A673 (cell line): Measurements from ENCODE around the gene RALGAPB. TPM values are rescaled to one million over a fixed set of nuclear protein-coding genes. Genes with fewer than 3 reads are reported as not detected.

Source experiments
- BruUV-seq: library from RNA; stranded (reverse); fragments of 400-500 nt; replicated peaks from 2 replicates; lab custom pipeline; 2021; lab: Mats Ljungman, UMichigan
- CTCF ChIA-PET: fragments of 300-600 bp; sonication (Branson Sonifier 250); formaldehyde crosslinking; loops from one replicate; lab custom pipeline; 2022; ENCODE audit warnings: antibody characterized with exemption; lab: Charles Lee
- POLR2A ChIA-PET: fragments of 300-600 bp; sonication (Branson Sonifier 250); formaldehyde crosslinking; loops from one replicate; lab custom pipeline; 2022; ENCODE audit warnings: antibody characterized with exemption; ENCODE audit not compliant: low non-redundant PET; lab: Charles Lee
- DNase-seq: peaks from one replicate; pipeline ENCODE4 v3.0.0-alpha.2; 2015; ENCODE audit warnings: low spot score
- H3K27ac ChIP-seq: fragments of 200-600 bp; sonication (generic); 2 replicates; pipeline ENCODE4 v1.5.1; 2016; ENCODE audit warnings: mixed run types, low read depth, mild to moderate bottlenecking, mixed read lengths, antibody characterized with exemption, low read length; ENCODE audit not compliant: poor library complexity, severe bottlenecking
- H3K27me3 ChIP-seq: fragments of 200-600 bp; sonication (generic); replicated peaks from 2 replicates; pipeline ENCODE4 v1.6.1; 2017; ENCODE audit warnings: mixed run types, low read depth, mild to moderate bottlenecking, mixed read lengths, antibody characterized with exemption, low read length; ENCODE audit not compliant: insufficient read depth, poor library complexity
- H3K36me3 ChIP-seq: fragments of 200-600 bp; sonication (generic); 2 replicates; pipeline ENCODE4 v1.6.1; 2016; ENCODE audit warnings: mixed run types, mild to moderate bottlenecking, mixed read lengths, antibody characterized with exemption, low read length; ENCODE audit not compliant: insufficient read depth, poor library complexity, severe bottlenecking
- H3K4me1 ChIP-seq: fragments of 200-600 bp; sonication (generic); 2 replicates; pipeline ENCODE4 v1.6.1; 2017; ENCODE audit warnings: mixed run types, mild to moderate bottlenecking, mixed read lengths, antibody characterized with exemption, low read length; ENCODE audit not compliant: insufficient read depth, poor library complexity, severe bottlenecking
- H3K4me3 ChIP-seq: fragments of 200-600 bp; sonication (generic); 2 replicates; pipeline ENCODE4 v1.5.1; 2016; ENCODE audit warnings: low read depth, mixed run types, mild to moderate bottlenecking, mixed read lengths, low read length; ENCODE audit not compliant: poor library complexity, severe bottlenecking
- H3K9me3 ChIP-seq: fragments of 200-600 bp; sonication (generic); 2 replicates; pipeline ENCODE4 v1.6.1; 2016; ENCODE audit warnings: mixed run types, low read depth, mild to moderate bottlenecking, mixed read lengths, antibody characterized with exemption, low read length; ENCODE audit not compliant: poor library complexity, severe bottlenecking
- CTCF ChIP-seq: fragments of 300-800, 200-600 bp; sonication (generic); conservative IDR thresholded peaks from 2 replicates; pipeline ENCODE4 v1.5.1; 2017; ENCODE audit warnings: low read depth, mild to moderate bottlenecking, antibody characterized with exemption, low read length, moderate library complexity, mixed read lengths
- EZH2 ChIP-seq: fragments of 200-600 bp; sonication (generic); IDR thresholded peaks from 2 replicates; pipeline ENCODE4 v1.6.1; 2017; ENCODE audit warnings: borderline replicate concordance, low read depth, mild to moderate bottlenecking, mixed read lengths, antibody characterized with exemption, low read length; ENCODE audit not compliant: poor library complexity, severe bottlenecking
- intact Hi-C: fragments of 100-400 bp; cut with micrococcal nuclease; formaldehyde crosslinking; loops from one replicate; pipeline ENCODE4 v1.10.0; 2022; ENCODE audit not compliant: unreplicated experiment
- microRNA-seq: library from miRNA; unstranded; fragments of <30 nt; microRNA quantifications from one replicate; pipeline ENCODE4 v1.2.0, GENCODE V29; 2021
- total RNA-seq: library from RNA; stranded (reverse); gene quantifications from 2 replicates; pipeline ENCODE4 v1.2.3, GENCODE V29; 2021

RALGAPB gene
- total RNA-seq, 1 experiment from 2014 or later: 34.4 TPM

GRCh38 chr20:38625896-38626295 is 153.3 kb downstream of the RALGAPB start:
- H3K4me1 ChIP-seq: no peaks in the 10 kb centered on the region
- ChIA-PET POLR2A (no interaction called here), CTCF (no interaction called here)
- H3K27ac ChIP-seq: no peak overlapping the region
- BruUV-seq: no TSS peak
- H3K9me3 ChIP-seq: no peaks in the 10 kb centered on the region
- intact Hi-C loops: no loop called here
- no peak for DNase-seq
- H3K27me3 ChIP-seq: peaks cover 7% of the 10 kb centered on the region
- no peak overlapping the region for H3K4me3 ChIP-seq
- TF ChIP-seq CTCF (no peak), EZH2 (no peak)
- no peaks in the 10 kb centered on the region for H3K36me3 ChIP-seq

GRCh38 chr20:38626921-38627659 is 154.4 kb downstream of the RALGAPB start:
- Histone ChIP-seq H3K4me1 (no peaks in the 10 kb centered on the region), H3K4me3 (no peak overlapping the region), H3K27ac (no peak overlapping the region), H3K9me3 (no peaks in the 10 kb centered on the region), H3K27me3 (no peaks in the 10 kb centered on the region), H3K36me3 (no peaks in the 10 kb centered on the region)
- no peak for DNase-seq
- BruUV-seq: no TSS peak
- ChIA-PET CTCF (no interaction called here), POLR2A (no interaction called here)
- TF ChIP-seq CTCF (no peak), EZH2 (no peak)
- intact Hi-C loops: no loop called here

Small RNA genes within 50 kb of the gene (microRNA-seq; reads per million reads assigned to microRNA genes)
- gene MIR548O2: not detected

Other genes starting within 250 kb of the RALGAPB start
- not detected in 2 replicates for gene KIAA1755, start 212.1 kb upstream of the RALGAPB start, total RNA-seq
- gene BPI, start 168.7 kb upstream of the RALGAPB start, total RNA-seq: not detected in 2 replicates
- gene LBP, start 126.4 kb upstream of the RALGAPB start, total RNA-seq: not detected in 2 replicates
- gene SNHG17, start 37.5 kb upstream of the RALGAPB start, total RNA-seq: 91.4 and 105 TPM in 2 replicates
- not detected in 2 replicates for gene ADIG, start 108.4 kb downstream of the RALGAPB start, total RNA-seq
- not detected in 2 replicates for gene ARHGAP40, start 129.0 kb downstream of the RALGAPB start, total RNA-seq